Mucosa of rectum (tissue), 2 donors: ENCODE data around the gene HOXA9.
A peak's percentile ranks its signal among the peaks of the same experiment; 100 is the strongest.

Experiments used
- H3K27ac ChIP-seq, 2 donors: one replicate each; pipeline ENCODE4 v1.7.0; 2013; ENCODE audit warnings: inconsistent platforms in 2 of 2, low read depth in 2 of 2, low read length in 2 of 2
- H3K27me3 ChIP-seq, 2 donors: one replicate each; pipeline ENCODE4 v1.7.0; 2013; ENCODE audit warnings: low read length in 2 of 2; ENCODE audit not compliant: control insufficient read depth in 2 of 2, insufficient read depth in 2 of 2
- H3K36me3 ChIP-seq, 2 donors: one replicate each; pipeline ENCODE4 v1.7.0; 2013; ENCODE audit warnings: low read length in 2 of 2; ENCODE audit not compliant: control insufficient read depth in 2 of 2, insufficient read depth in 2 of 2
- H3K4me1 ChIP-seq, 2 donors: one replicate each; pipeline ENCODE4 v1.7.0; 2013; ENCODE audit warnings: low read length in 2 of 2, mild to moderate bottlenecking in 1 of 2; ENCODE audit not compliant: control insufficient read depth in 2 of 2, insufficient read depth in 2 of 2
- H3K4me3 ChIP-seq, 2 donors: one replicate each; pipeline ENCODE4 v1.7.0; 2013; ENCODE audit warnings: low read length in 2 of 2
- H3K9ac ChIP-seq, 2 donors: one replicate each; pipeline ENCODE4 v1.7.0; 2013; ENCODE audit warnings: low read length in 2 of 2, low read depth in 1 of 2, mild to moderate bottlenecking in 1 of 2
- H3K9me3 ChIP-seq, 2 donors: one replicate each; pipeline ENCODE4 v1.7.0; 2013; ENCODE audit warnings: low read length in 2 of 2; ENCODE audit not compliant: control insufficient read depth in 2 of 2
- donor health status: healthy.
- donor health status: Normal muscosa, but diverticular disease.

HOXA9 gene

GRCh38 chr7:27193335-27194001 is 28.1 kb upstream of the HOXA9 start:
- Histone ChIP-seq H3K27ac (peak overlapping the region; percentile 91 to 93), H3K9ac (peak overlapping the region; percentile 78 to 92), H3K9me3 (peaks cover 0 to 2% of the 10 kb centered on the region in 2 donors), H3K36me3 (no peaks in the 10 kb centered on the region), H3K4me1 (peaks cover 24 to 42% of the 10 kb centered on the region in 2 donors), H3K27me3 (peaks cover 8 to 32% of the 10 kb centered on the region in 2 donors), H3K4me3 (peak overlapping the region; percentile 66 to 79)

- Histone ChIP-seq H3K36me3 (no peaks in the 10 kb centered on the region), H3K9me3 (peaks cover 0 to 2% of the 10 kb centered on the region in 2 donors), H3K4me3 (peak overlapping the region; percentile 66 to 79), H3K27ac (peak overlapping the region; percentile 91 to 93), H3K4me1 (peaks cover 31 to 49% of the 10 kb centered on the region in 2 donors), H3K9ac (peak overlapping the region; percentile 78 to 92), H3K27me3 (peaks cover 14 to 29% of the 10 kb centered on the region in 2 donors)
These were observed 27.4 kb upstream of the HOXA9 start for GRCh38 chr7:27192546-27193334.

GRCh38 chr7:27191833-27192545 is 26.7 kb upstream of the HOXA9 start:
- Histone ChIP-seq H3K4me3 (peak overlapping the region; percentile 66 to 79), H3K9me3 (no peaks in the 10 kb centered on the region), H3K4me1 (peaks cover 34 to 56% of the 10 kb centered on the region in 2 donors), H3K9ac (peak overlapping the region; percentile 78 to 92), H3K27me3 (peaks cover 14 to 27% of the 10 kb centered on the region in 2 donors), H3K36me3 (no peaks in the 10 kb centered on the region), H3K27ac (peak overlapping the region; percentile 91 to 93)

- Histone ChIP-seq H3K4me1 (peaks cover 37 to 60% of the 10 kb centered on the region in 2 donors), H3K4me3 (peak overlapping the region; percentile 66 to 79), H3K9me3 (no peaks in the 10 kb centered on the region), H3K36me3 (no peaks in the 10 kb centered on the region), H3K27ac (peak overlapping the region; percentile 91 to 93), H3K9ac (peak overlapping the region; percentile 78 to 92), H3K27me3 (peaks cover 14 to 27% of the 10 kb centered on the region in 2 donors)
These were observed 25.9 kb upstream of the HOXA9 start for GRCh38 chr7:27191161-27191731.

- Histone ChIP-seq H3K27ac (peak overlapping the region; percentile 91 to 93), H3K36me3 (no peaks in the 10 kb centered on the region), H3K27me3 (peaks cover 11 to 32% of the 10 kb centered on the region in 2 donors), H3K4me1 (peaks cover 40 to 64% of the 10 kb centered on the region in 2 donors), H3K9ac (peak overlapping the region; percentile 90 to 96), H3K9me3 (no peaks in the 10 kb centered on the region), H3K4me3 (peak overlapping the region; percentile 83 to 87)
These were observed 24.8 kb upstream of the HOXA9 start for GRCh38 chr7:27189997-27190748.

- no peaks in the 10 kb centered on the region for H3K36me3 ChIP-seq
- peak overlapping the region; percentile 91 to 93 for H3K27ac ChIP-seq
- H3K4me1 ChIP-seq, result peaks cover 45 to 69% of the 10 kb centered on the region in 2 donors
- peak overlapping the region; percentile 83 to 87 for H3K4me3 ChIP-seq
- peaks cover 15 to 35% of the 10 kb centered on the region in 2 donors for H3K27me3 ChIP-seq
- H3K9ac ChIP-seq, result peak overlapping the region; percentile 90 to 96
- H3K9me3 ChIP-seq, result no peaks in the 10 kb centered on the region
These were observed 24.1 kb upstream of the HOXA9 start for GRCh38 chr7:27189295-27189996.

GRCh38 chr7:27188386-27189294 is 23.3 kb upstream of the HOXA9 start:
- Histone ChIP-seq H3K27ac (peak overlapping the region; percentile 91 to 93), H3K27me3 (peaks cover 15 to 32% of the 10 kb centered on the region in 2 donors), H3K9ac (peak overlapping the region; percentile 90 to 96), H3K4me1 (peaks cover 50 to 73% of the 10 kb centered on the region in 2 donors), H3K9me3 (no peaks in the 10 kb centered on the region), H3K36me3 (no peaks in the 10 kb centered on the region), H3K4me3 (peak overlapping the region; percentile 83 to 87)
